GM10266 (cell line): Measurements from ENCODE around the gene MKX.

Experiments used
- DNase-seq: peaks from one replicate; pipeline ENCODE4 v3.0.0; 2012; ENCODE audit errors: extremely low spot score
- TF ChIP-seq, protein P1 (sequence below): IDR thresholded peaks from 2 replicates; pipeline ENCODE4 v1.5.1; 2012; ENCODE audit warnings: mild to moderate bottlenecking, low read depth; ENCODE audit not compliant: control insufficient read depth, insufficient read depth; ENCODE audit errors: missing control alignments

Gene MKX, protein sequence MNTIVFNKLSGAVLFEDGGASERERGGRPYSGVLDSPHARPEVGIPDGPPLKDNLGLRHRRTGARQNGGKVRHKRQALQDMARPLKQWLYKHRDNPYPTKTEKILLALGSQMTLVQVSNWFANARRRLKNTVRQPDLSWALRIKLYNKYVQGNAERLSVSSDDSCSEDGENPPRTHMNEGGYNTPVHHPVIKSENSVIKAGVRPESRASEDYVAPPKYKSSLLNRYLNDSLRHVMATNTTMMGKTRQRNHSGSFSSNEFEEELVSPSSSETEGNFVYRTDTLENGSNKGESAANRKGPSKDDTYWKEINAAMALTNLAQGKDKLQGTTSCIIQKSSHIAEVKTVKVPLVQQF

DNA sequence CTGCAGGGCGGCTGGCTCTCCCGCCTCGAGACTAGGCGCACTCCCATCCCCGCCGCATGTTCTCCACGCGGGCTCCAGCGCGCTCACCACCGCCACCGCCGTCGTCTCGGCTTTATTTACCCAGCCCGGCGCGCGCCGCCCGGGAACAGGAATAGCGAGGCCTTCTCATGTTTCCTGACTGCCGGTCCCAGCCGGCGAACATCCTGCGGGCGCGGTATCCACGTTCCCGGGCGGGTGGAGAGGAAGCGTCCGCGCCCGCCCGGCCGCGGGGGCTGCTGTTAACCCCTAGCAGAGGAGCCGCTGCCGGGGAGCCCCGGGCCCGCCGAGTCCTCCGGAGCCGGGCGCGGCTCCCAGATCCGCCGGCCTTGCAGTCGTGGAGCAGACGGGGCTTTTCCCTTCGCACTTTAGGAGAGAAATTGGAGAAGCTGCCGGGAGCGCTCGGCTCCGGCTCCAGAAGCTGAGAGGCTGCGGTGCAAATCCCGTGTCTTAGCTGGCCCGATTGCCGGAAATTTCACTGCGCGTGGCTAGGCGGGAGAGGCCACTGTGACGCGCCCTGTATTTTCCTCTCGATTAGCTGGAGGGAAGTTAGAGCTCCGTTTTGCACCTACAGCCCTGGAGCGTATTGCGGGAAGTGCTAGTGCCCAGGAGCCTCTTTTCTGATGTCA lies at the start of gene MKX:
Gene MKX, minus strand, starts transcription at position 88 of the 665 bp plus-strand sequence. CDS start 2,404 bp downstream, outside the sequence.
- DNase-seq = no peak
- TF ChIP-seq, protein P1, sequence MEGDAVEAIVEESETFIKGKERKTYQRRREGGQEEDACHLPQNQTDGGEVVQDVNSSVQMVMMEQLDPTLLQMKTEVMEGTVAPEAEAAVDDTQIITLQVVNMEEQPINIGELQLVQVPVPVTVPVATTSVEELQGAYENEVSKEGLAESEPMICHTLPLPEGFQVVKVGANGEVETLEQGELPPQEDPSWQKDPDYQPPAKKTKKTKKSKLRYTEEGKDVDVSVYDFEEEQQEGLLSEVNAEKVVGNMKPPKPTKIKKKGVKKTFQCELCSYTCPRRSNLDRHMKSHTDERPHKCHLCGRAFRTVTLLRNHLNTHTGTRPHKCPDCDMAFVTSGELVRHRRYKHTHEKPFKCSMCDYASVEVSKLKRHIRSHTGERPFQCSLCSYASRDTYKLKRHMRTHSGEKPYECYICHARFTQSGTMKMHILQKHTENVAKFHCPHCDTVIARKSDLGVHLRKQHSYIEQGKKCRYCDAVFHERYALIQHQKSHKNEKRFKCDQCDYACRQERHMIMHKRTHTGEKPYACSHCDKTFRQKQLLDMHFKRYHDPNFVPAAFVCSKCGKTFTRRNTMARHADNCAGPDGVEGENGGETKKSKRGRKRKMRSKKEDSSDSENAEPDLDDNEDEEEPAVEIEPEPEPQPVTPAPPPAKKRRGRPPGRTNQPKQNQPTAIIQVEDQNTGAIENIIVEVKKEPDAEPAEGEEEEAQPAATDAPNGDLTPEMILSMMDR = no peak

DNA sequence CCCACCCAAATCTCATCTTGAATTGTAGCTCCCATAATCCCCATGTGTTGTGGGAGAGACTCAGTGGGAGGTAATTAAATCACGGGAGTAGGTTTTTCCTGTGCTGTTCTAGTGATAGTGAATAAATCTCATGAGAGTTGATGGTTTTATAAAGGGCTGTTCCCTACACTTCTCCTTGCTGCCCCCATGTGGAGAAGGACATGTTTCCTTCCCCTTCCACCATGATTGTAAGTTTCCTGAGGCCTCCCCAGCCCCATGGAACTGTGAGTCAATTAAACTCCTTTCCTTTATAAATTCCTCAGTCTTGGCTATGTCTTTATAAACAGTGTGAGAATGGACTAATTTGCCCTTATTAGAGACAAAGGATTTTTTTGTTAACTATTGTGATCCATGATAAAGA lies 48.5 kb upstream of the MKX start:
- TF ChIP-seq, protein P1 = no peak
- no peak for DNase-seq

DNA sequence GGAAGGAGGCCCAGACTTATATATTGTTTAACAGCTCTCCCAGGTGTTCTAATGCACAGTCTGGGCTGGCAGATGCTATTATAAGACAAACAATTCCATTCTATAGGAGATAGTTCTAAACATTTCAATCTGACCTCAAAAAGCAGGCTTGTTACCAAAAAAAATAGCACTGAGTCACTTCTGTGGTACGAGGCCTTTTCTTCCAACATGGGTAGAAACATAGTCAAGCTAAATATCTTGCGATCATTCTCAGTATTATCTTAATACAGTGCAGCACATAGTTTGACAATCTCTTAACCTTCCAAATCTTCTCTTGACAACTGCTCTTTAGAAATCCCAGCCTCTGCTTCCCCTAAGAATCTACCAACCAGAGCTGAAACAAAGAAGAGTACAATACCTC lies 46.6 kb upstream of the MKX start:
- DNase-seq = no peak
- TF ChIP-seq, protein P1 = no peak

DNA sequence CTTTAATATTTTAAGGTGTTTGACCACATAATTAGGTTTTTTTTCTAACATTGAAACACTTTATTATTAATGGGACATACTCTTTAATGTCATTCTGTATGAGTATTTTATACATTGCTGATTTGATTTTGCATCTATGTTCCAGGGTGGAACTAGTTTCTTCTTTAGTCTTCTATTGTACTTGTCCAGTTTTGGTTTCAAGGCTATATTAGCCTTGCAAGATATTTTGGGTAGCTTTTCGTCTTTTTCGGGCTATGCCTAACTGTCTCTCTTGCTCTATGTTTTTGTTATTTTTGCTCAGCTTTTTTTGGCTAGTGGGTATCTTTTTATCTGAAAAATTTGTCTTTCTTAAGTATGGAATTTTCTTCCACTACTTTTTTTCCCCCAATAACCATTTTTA lies 38.7 kb upstream of the MKX start:
- TF ChIP-seq, protein P1 = no peak
- no peak for DNase-seq

DNA sequence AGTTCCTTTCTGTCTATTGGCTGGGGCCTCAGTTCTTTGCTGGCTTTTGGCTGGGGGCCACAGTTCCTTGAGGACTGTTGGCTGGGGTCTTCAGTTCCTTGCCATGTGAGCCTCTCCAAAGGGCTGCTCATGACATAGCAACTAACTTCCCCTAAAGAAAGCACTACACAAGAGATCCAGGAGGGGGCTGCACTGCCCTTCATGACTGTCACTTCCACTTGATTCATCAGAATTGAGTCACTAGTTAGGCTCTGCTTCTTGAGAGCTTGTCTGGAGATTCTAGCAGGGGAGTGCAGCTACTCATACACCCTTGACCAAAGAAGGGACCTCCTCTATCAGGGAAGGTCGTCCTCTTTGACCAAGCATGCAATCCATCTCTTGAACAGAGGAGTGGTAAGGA lies 38.0 kb upstream of the MKX start:
- TF ChIP-seq, protein P1 = peak; percentile 5
- DNase-seq = no peak

DNA sequence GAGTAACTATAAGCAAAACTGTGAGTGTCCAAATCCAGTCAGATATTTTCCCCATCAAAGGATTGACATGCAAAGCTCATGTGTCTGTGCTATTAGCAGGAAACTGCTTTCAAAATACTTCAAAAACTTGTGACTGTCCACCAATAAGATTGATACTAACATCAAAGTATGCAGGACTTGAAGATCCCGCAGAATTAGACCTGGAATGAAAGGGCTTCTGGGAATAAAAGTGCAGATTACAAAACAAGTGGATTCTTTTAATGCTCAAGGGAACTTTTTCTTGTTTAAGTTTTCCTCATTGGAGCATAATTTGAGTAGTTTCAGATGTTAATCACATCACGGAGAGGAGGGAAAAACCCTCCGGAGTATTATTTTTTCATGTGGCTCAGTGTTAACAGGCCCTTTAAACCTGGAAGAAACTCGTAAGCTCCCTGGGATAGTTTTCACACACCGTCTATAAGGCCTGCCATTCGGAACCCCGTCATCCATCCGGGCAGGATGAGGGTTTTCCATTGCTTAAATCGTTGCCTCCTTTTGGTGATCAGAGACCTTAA lies 33.9 kb upstream of the MKX start:
- TF ChIP-seq, protein P1 = no peak
- DNase-seq = no peak

DNA sequence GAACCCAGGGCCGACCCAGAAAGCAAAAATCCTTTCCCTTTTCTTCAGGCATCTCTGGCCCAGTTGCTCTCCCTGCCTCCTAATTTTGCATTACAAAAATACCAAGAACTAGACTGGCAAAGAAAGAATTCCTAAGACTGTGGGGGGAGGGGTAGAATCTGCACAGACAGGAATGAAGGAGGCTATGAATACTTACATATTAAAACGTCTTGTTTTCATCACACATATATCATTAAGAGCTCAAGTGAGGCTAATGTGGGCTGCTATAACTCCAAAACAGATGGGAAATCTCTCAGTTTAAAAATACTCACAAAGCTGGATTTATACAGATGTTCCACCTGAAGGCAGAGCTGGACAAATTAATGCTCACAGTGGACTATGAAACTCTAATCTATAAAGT lies 29.2 kb upstream of the MKX start:
- DNase-seq = no peak
- TF ChIP-seq, protein P1 = no peak
